HepG2 (cell line): ENCODE results near the gene PWP1. TPM values are rescaled to one million over a fixed set of nuclear protein-coding genes. Genes with fewer than 3 reads are reported as not detected.

Experiments used
- ATAC-seq: fragments of 200-7000 bp; cut with Tn5 transposase; 3 replicates; pipeline ENCODE4 v1.9.1; 2020; ENCODE audit warnings: mild to moderate bottlenecking, moderate library complexity
- BruUV-seq: library from RNA; stranded (reverse); fragments of 400-500 nt; replicated peaks from 2 replicates; lab custom pipeline; 2021; lab: Mats Ljungman, UMichigan
- CTCF ChIA-PET: fragments of 300-600 bp; formaldehyde crosslinking; extraction: SDS; loops from one replicate; lab custom pipeline; 2021; ENCODE audit warnings: low total read pairs, inconsistent platforms, low intra/inter-chr PET ratio; lab: Yijun Ruan, JAX
- POLR2A ChIA-PET: fragments of 350-600 bp; sonication (Branson Sonifier 250); formaldehyde crosslinking; loops from one replicate; lab custom pipeline; 2020; ENCODE audit warnings: antibody characterized with exemption, inconsistent platforms; lab: Yijun Ruan, JAX
- DNase-seq: peaks from one replicate; pipeline ENCODE4 v3.0.0-alpha.2; 2015; ENCODE audit warnings: low spot score
- FAIRE-seq: peaks from 3 replicates; lab custom pipeline; 2011; peaks lifted over from hg19 to GRCh38; lab: Jason Lieb, UNC
- H2AFZ ChIP-seq: one replicate; pipeline ENCODE4 v1.6.1; 2011; ENCODE audit warnings: low read length, inconsistent platforms
- H3K27ac ChIP-seq: fragments of 300-600 bp; 3 replicates; pipeline ENCODE4 v1.8.0; 2011; ENCODE audit warnings: mixed run types, mild to moderate bottlenecking, mixed read lengths, low read length, inconsistent platforms; ENCODE audit not compliant: insufficient read depth; ENCODE audit errors: extremely low read length
- H3K27me3 ChIP-seq, 2 experiments: fragments of 200-600 bp in 1 of 2; 2 replicates in 1 of 2; 3 replicates in 1 of 2; pipeline versions ENCODE4 v1.6.0 to v1.8.0; 2011; ENCODE audit warnings: low read length in 2 of 2, mild to moderate bottlenecking in 2 of 2, moderate library complexity in 2 of 2, inconsistent platforms in 1 of 2; ENCODE audit not compliant: insufficient read depth in 2 of 2, control insufficient read depth in 1 of 2
- H3K36me3 ChIP-seq, 2 experiments: fragments of 200-600 bp in 1 of 2; replicated peaks in 1 of 2; 2 replicates in 1 of 2; 3 replicates in 1 of 2; pipeline versions ENCODE4 v1.5.1 to v1.8.0; 2011; ENCODE audit warnings: low read length in 2 of 2, inconsistent platforms in 1 of 2; ENCODE audit not compliant: insufficient read depth in 2 of 2, control insufficient read depth in 1 of 2
- H3K4me1 ChIP-seq: 2 replicates; pipeline ENCODE4 v1.5.1; 2012; ENCODE audit warnings: low read length, inconsistent platforms; ENCODE audit not compliant: insufficient read depth
- H3K4me2 ChIP-seq: 2 replicates; pipeline ENCODE4 v1.6.0; 2011; ENCODE audit warnings: low read depth, low read length, inconsistent platforms
- H3K4me3 ChIP-seq, 3 experiments: fragments of 200-600 bp in 1 of 3; sonication (generic), shearing (Covaris generic) in 1 of 3; replicated peaks in 1 of 3; 2 replicates each; pipeline ENCODE4 v1.5.1; 2011 to 2016; ENCODE audit warnings: low read length in 3 of 3, inconsistent platforms in 2 of 3, low read depth in 2 of 3, mild to moderate bottlenecking in 2 of 3, control low read depth in 1 of 3, mixed read lengths in 1 of 3; ENCODE audit not compliant: insufficient read depth in 1 of 3
- H3K79me2 ChIP-seq: one replicate; pipeline ENCODE4 v1.6.1; 2011; ENCODE audit warnings: low read length, inconsistent platforms; ENCODE audit not compliant: insufficient read depth
- H3K9ac ChIP-seq: 2 replicates; pipeline ENCODE4 v1.6.0; 2011; ENCODE audit warnings: mild to moderate bottlenecking, low read depth, low read length, inconsistent platforms; ENCODE audit not compliant: insufficient read depth
- H3K9me3 ChIP-seq: 2 replicates; pipeline ENCODE4 v1.5.1; 2012; ENCODE audit warnings: mild to moderate bottlenecking, low read length
- H4K20me1 ChIP-seq: 2 replicates; pipeline ENCODE4 v1.6.0; 2011; ENCODE audit warnings: inconsistent platforms, mild to moderate bottlenecking, low read length, moderate library complexity; ENCODE audit not compliant: insufficient read depth
- ASH2L ChIP-seq: fragments of 300-600, 200-600 bp; sonication (generic); IDR thresholded peaks from 2 replicates; pipeline ENCODE4 v1.7.0; 2017; ENCODE audit warnings: low read depth, mild to moderate bottlenecking, moderate library complexity, mixed read lengths, low read length; ENCODE audit not compliant: insufficient read length
- FUBP1 ChIP-seq: sonication (generic); formaldehyde crosslinking; IDR thresholded peaks from 2 replicates; pipeline ENCODE4 v1.5.1; 2020; ENCODE audit warnings: missing genetic modification reagents, mild to moderate bottlenecking, borderline replicate concordance
- HNF4G ChIP-seq, 2 experiments: sonication (generic) in 1 of 2; formaldehyde crosslinking in 1 of 2; IDR thresholded peaks; 2 replicates each; pipeline versions ENCODE4 v1.4.0 to v1.6.1; 2011 to 2020; ENCODE audit warnings: borderline replicate concordance in 2 of 2, low read depth in 2 of 2, mild to moderate bottlenecking in 2 of 2, low read length in 1 of 2, missing genetic modification reagents in 1 of 2, moderate library complexity in 1 of 2
- JUNB ChIP-seq: sonication (generic); formaldehyde crosslinking; IDR thresholded peaks from 2 replicates; pipeline ENCODE4 v1.8.0; 2022; ENCODE audit warnings: missing genetic modification reagents, mild to moderate bottlenecking, borderline replicate concordance
- PLSCR1 ChIP-seq: sonication (generic); formaldehyde crosslinking; IDR thresholded peaks from 2 replicates; pipeline ENCODE4 v1.5.0; 2020; ENCODE audit warnings: missing genetic modification reagents, mild to moderate bottlenecking, borderline replicate concordance
- SAFB2 ChIP-seq: sonication (generic); formaldehyde crosslinking; IDR thresholded peaks from 2 replicates; pipeline ENCODE4 v1.5.1; 2020; ENCODE audit warnings: missing genetic modification reagents, low read depth, mild to moderate bottlenecking, borderline replicate concordance
- SMAD1 ChIP-seq: sonication (generic); formaldehyde crosslinking; IDR thresholded peaks from 2 replicates; pipeline ENCODE4 v1.4.0; 2020; ENCODE audit warnings: missing genetic modification reagents, low read depth, mild to moderate bottlenecking, borderline replicate concordance
- SNAPC2 ChIP-seq: sonication (generic); formaldehyde crosslinking; IDR thresholded peaks from 2 replicates; pipeline ENCODE4 v1.8.1; 2022; ENCODE audit warnings: mild to moderate bottlenecking, missing genetic modification reagents
- TMF1 ChIP-seq: sonication (generic); formaldehyde crosslinking; IDR thresholded peaks from 2 replicates; pipeline ENCODE4 v1.8.1; 2022; ENCODE audit warnings: low read depth, missing genetic modification reagents
- TRIM24 ChIP-seq: sonication (generic); formaldehyde crosslinking; IDR thresholded peaks from 2 replicates; pipeline ENCODE4 v1.8.0; 2022; ENCODE audit warnings: mild to moderate bottlenecking, missing genetic modification reagents
- ZNF260 ChIP-seq: sonication (generic); formaldehyde crosslinking; IDR thresholded peaks from 2 replicates; pipeline ENCODE4 v1.4.0; 2020; ENCODE audit warnings: missing genetic modification reagents, low read depth, mild to moderate bottlenecking, borderline replicate concordance
- ZNF274 ChIP-seq: sonication (generic); formaldehyde crosslinking; IDR thresholded peaks from 2 replicates; pipeline ENCODE4 v1.5.1; 2020; ENCODE audit warnings: mild to moderate bottlenecking, missing genetic modification reagents
- ZNF326 ChIP-seq: sonication (generic); formaldehyde crosslinking; IDR thresholded peaks from 2 replicates; pipeline ENCODE4 v1.4.0; 2020; ENCODE audit warnings: missing genetic modification reagents, borderline replicate concordance
- ZNF337 ChIP-seq: sonication (generic); formaldehyde crosslinking; IDR thresholded peaks from 2 replicates; pipeline ENCODE4 v1.5.1; 2020; ENCODE audit warnings: missing genetic modification reagents, low read depth, mild to moderate bottlenecking, borderline replicate concordance
- ZNF598 ChIP-seq: sonication (generic); formaldehyde crosslinking; IDR thresholded peaks from 2 replicates; pipeline ENCODE4 v1.5.1; 2020; ENCODE audit warnings: mild to moderate bottlenecking, missing genetic modification reagents, borderline replicate concordance
- ZNF609 ChIP-seq: sonication (generic); formaldehyde crosslinking; IDR thresholded peaks from 2 replicates; pipeline ENCODE4 v1.4.0; 2020; ENCODE audit warnings: mild to moderate bottlenecking, missing genetic modification reagents, borderline replicate concordance
- ZNF891 ChIP-seq: sonication (generic); formaldehyde crosslinking; IDR thresholded peaks from 2 replicates; pipeline ENCODE4 v1.5.0; 2020; ENCODE audit warnings: mild to moderate bottlenecking, missing genetic modification reagents
- WGBS: methylation state at CpG from one replicate; pipeline ENCODE4 v1.1.6; 2017; ENCODE audit warnings: low lambda C conversion rate; 5-methylcytosine and 5-hydroxymethylcytosine counted together
- in situ Hi-C: cut with HindIII; loops from 2 replicates; pipeline ENCODE4 v1.10.0; 2017; ENCODE audit warnings: low pct_unique_long_range_greater_than_20kb; ENCODE audit not compliant: extremely low pct_ligation_motif_present
- intact Hi-C: fragments of 100-400 bp; cut with micrococcal nuclease; formaldehyde crosslinking; loops from one replicate; pipeline ENCODE4 v1.10.0; 2022; ENCODE audit not compliant: unreplicated experiment
- polyA plus RNA-seq, 8 experiments: library from polyadenylated mRNA; depleted of rRNA in 3 of 8; stranded (reverse) in 7 of 8; unstranded in 1 of 8; fragments of >200 nt; fragmentation: Illumina TruSeq in 4 of 8; extraction: Trizol in 4 of 8; gene quantifications; 2 replicates each; pipeline versions ENCODE4 v1.2.1 to v1.2.3, GENCODE V29; 2011 to 2016; ENCODE audit warnings: low read depth in 4 of 8, missing spikeins in 1 of 8, mixed read lengths in 1 of 8; ENCODE audit not compliant: insufficient read depth in 1 of 8
- total RNA-seq, 5 experiments: library from RNA; depleted of rRNA; stranded (reverse); fragments of >200 nt; fragmentation: Illumina TruSeq; extraction: Trizol; gene quantifications; 2 replicates each; pipeline ENCODE4 v1.2.3, GENCODE V29; 2016; ENCODE audit warnings: low read depth in 1 of 5

Gene PWP1
- total and polyA plus RNA-seq, 2 of the 13 experiments (the other 11 are each of a cell fraction or from before 2014, with no cell fraction given) = 65.9 to 70.2 TPM

GRCh38 chr12:107653519-107653918, 32.1 kb upstream of the PWP1 start:
- BruUV-seq = no TSS peak
- Histone ChIP-seq H3K36me3 (peaks cover 0 to 3% of the 10 kb centered on the region in 2 experiments; a peak in 2 of 5 replicates), H3K9me3 (no peaks in the 10 kb centered on the region), H3K79me2 (no peaks in the 10 kb centered on the region), H4K20me1 (no peaks in the 10 kb centered on the region), H2AFZ (no peak overlapping the region), H3K27ac (no peak overlapping the region), H3K4me1 (no peaks in the 10 kb centered on the region), H3K27me3 (no peaks in the 10 kb centered on the region; a peak in 1 of 5 replicates), H3K4me2 (no peak overlapping the region), H3K9ac (no peak overlapping the region), H3K4me3 (no peak overlapping the region)
- FAIRE-seq (no peak), ATAC-seq (no peak), DNase-seq (no peak)
- WGBS = 68% methylated on average over 2 of the region's 2 CpGs
- POLR2A ChIA-PET = no interaction called here
- in situ Hi-C loops = no loop called here
- CTCF ChIA-PET = no interaction called here
- intact Hi-C loops = no loop called here
- TF ChIP-seq SNAPC2 (CRISPR knock-in tag) = no peak
- TF ChIP-seq ZNF891 (CRISPR knock-in tag) = no peak
- TF ChIP-seq ZNF260 = no peak
- TF ChIP-seq ZNF326 (CRISPR knock-in tag) = no peak
- no peak for TF ChIP-seq ZNF598 (CRISPR knock-in tag)
- TF ChIP-seq TRIM24 = no peak
- TF ChIP-seq SMAD1 (CRISPR knock-in tag) = no peak
- TF ChIP-seq TMF1 (CRISPR knock-in tag) = no peak
- TF ChIP-seq ASH2L = no peak
- TF ChIP-seq PLSCR1 (CRISPR knock-in tag) = no peak
- TF ChIP-seq HNF4G (IDR thresholded peaks at IDR 0.05; ENCODE audit: borderline replicate concordance, low read depth, low read length) = no peak
- no peak for TF ChIP-seq HNF4G (CRISPR knock-in tag; IDR thresholded peaks at IDR 0.05; ENCODE audit: borderline replicate concordance, low read depth)
- TF ChIP-seq FUBP1 (CRISPR knock-in tag) = no peak
- TF ChIP-seq ZNF609 = no peak
- TF ChIP-seq ZNF274 (CRISPR knock-in tag) = no peak
- TF ChIP-seq JUNB (CRISPR knock-in tag) = no peak
- TF ChIP-seq ZNF337 (CRISPR knock-in tag) = no peak
- TF ChIP-seq SAFB2 (CRISPR knock-in tag) = no peak
